Esophagus muscularis mucosa (tissue), 4 donors: ENCODE results near the gene ENPP6.

ENCODE experiments used
- EP300 ChIP-seq: sonication (generic); formaldehyde crosslinking; IDR thresholded peaks from one replicate; pipeline ENCODE4 v1.6.1; 2017; ENCODE audit warnings: antibody characterized with exemption
- POLR2A ChIP-seq: fragments of 450-650 bp; IDR thresholded peaks from one replicate; pipeline ENCODE4 v1.6.1; 2017; ENCODE audit warnings: antibody characterized with exemption, moderate library complexity, mild to moderate bottlenecking, low read depth
- POLR2AphosphoS5 ChIP-seq, 2 donors: sonication (generic); formaldehyde crosslinking; IDR thresholded peaks; one replicate each; pipeline ENCODE4 v1.6.1; 2017; ENCODE audit warnings: antibody characterized with exemption in 2 of 2
- TF ChIP-seq, protein P1 (sequence below), 3 experiments: fragments of 200-600 bp in 2 of 3; fragments of 450-650 bp in 1 of 3; sonication (generic) in 2 of 3; IDR thresholded peaks; one replicate each; pipeline ENCODE4 v1.5.1; 2017 to 2019; ENCODE audit warnings: antibody characterized with exemption in 3 of 3, mild to moderate bottlenecking in 2 of 3, moderate library complexity in 1 of 3

DNA sequence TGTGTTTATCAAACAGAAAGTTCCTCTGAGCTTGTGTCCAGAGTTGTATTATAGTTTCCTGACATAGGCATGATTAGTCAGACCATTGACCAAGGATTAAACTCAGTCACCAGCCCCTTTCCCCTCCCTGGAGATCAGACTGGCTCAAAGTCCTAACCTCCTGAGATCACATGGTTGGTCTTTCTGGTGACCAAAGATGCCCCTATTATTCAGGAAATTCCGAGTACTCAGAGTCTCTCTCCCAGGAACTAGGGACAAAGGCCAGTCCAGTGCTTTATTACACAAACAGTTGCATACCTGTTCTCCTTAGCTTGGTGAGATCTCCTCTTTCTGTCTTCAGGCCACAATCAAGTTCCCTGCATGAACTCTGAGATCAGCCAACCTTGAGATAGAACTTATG lies 14.5 kb upstream of the ENPP6 start:
- TF ChIP-seq, protein P1, sequence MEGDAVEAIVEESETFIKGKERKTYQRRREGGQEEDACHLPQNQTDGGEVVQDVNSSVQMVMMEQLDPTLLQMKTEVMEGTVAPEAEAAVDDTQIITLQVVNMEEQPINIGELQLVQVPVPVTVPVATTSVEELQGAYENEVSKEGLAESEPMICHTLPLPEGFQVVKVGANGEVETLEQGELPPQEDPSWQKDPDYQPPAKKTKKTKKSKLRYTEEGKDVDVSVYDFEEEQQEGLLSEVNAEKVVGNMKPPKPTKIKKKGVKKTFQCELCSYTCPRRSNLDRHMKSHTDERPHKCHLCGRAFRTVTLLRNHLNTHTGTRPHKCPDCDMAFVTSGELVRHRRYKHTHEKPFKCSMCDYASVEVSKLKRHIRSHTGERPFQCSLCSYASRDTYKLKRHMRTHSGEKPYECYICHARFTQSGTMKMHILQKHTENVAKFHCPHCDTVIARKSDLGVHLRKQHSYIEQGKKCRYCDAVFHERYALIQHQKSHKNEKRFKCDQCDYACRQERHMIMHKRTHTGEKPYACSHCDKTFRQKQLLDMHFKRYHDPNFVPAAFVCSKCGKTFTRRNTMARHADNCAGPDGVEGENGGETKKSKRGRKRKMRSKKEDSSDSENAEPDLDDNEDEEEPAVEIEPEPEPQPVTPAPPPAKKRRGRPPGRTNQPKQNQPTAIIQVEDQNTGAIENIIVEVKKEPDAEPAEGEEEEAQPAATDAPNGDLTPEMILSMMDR (IDR thresholded peaks at IDR 0.05): no peak
- TF ChIP-seq POLR2A: no peak
- no peak for TF ChIP-seq EP300
- no peak for TF ChIP-seq POLR2AphosphoS5 (IDR thresholded peaks at IDR 0.05)
